Measurements from ENCODE around the gene LMF1.

Gene LMF1

GRCh38 chr16:917591-918061 lies 53.2 kb downstream of the LMF1 start:
- DNase-seq (ENCODE audit: low read depth, low spot score), result no peak
- Histone ChIP-seq H3K9ac (ENCODE audit: insufficient read length, low read depth) (no peak overlapping the region), H3K4me1 (ENCODE audit: insufficient read depth, insufficient read length) (peaks cover 13% of the 10 kb centered on the region), H3K27me3 (ENCODE audit: insufficient read depth, insufficient read length) (no peaks in the 10 kb centered on the region), H3K9me3 (ENCODE audit: insufficient read depth, low read length) (no peaks in the 10 kb centered on the region), H3K4me3 (ENCODE audit: insufficient read length, low read depth) (no peak overlapping the region), H3K36me3 (ENCODE audit: insufficient read depth, insufficient read length, low read length) (no peaks in the 10 kb centered on the region)
- TF ChIP-seq ZNF274 (IDR thresholded peaks at IDR 0.05; ENCODE audit: low read depth, low read length), result no peak

GRCh38 chr16:916035-916799 lies 54.6 kb downstream of the LMF1 start:
- H3K4me3 ChIP-seq (ENCODE audit: insufficient read length, low read depth), result no peak overlapping the region
- DNase-seq (ENCODE audit: low read depth, low spot score), result no peak
- H3K9me3 ChIP-seq (ENCODE audit: insufficient read depth, low read length), result no peaks in the 10 kb centered on the region
- peaks cover 13% of the 10 kb centered on the region for H3K4me1 ChIP-seq (ENCODE audit: insufficient read depth, insufficient read length)
- no peaks in the 10 kb centered on the region for H3K36me3 ChIP-seq (ENCODE audit: insufficient read depth, insufficient read length, low read length)
- H3K27me3 ChIP-seq (ENCODE audit: insufficient read depth, insufficient read length), result no peaks in the 10 kb centered on the region
- TF ChIP-seq YY1 (IDR thresholded peaks at IDR 0.05; ENCODE audit: insufficient read depth, insufficient read length) (no peak), ZNF274 (IDR thresholded peaks at IDR 0.05; ENCODE audit: low read depth, low read length) (no peak), SUZ12 (IDR thresholded peaks at IDR 0.05; ENCODE audit: extremely low read depth, insufficient read depth, insufficient read length) (no peak)
- H3K9ac ChIP-seq (ENCODE audit: insufficient read length, low read depth), result no peak overlapping the region

GRCh38 chr16:915546-915945 lies 55.2 kb downstream of the LMF1 start:
- Histone ChIP-seq H3K9me3 (ENCODE audit: insufficient read depth, low read length) (no peaks in the 10 kb centered on the region), H3K9ac (ENCODE audit: insufficient read length, low read depth) (no peak overlapping the region), H3K36me3 (ENCODE audit: insufficient read depth, insufficient read length, low read length) (no peaks in the 10 kb centered on the region), H3K4me3 (ENCODE audit: insufficient read length, low read depth) (no peak overlapping the region), H3K27me3 (ENCODE audit: insufficient read depth, insufficient read length) (no peaks in the 10 kb centered on the region), H3K4me1 (ENCODE audit: insufficient read depth, insufficient read length) (peaks cover 10% of the 10 kb centered on the region)
- DNase-seq (ENCODE audit: low read depth, low spot score), result no peak
- no peak for TF ChIP-seq SUZ12 (IDR thresholded peaks at IDR 0.05; ENCODE audit: extremely low read depth, insufficient read depth, insufficient read length)
- no peak for TF ChIP-seq YY1 (IDR thresholded peaks at IDR 0.05; ENCODE audit: insufficient read depth, insufficient read length)
- no peak for TF ChIP-seq ZNF274 (IDR thresholded peaks at IDR 0.05; ENCODE audit: low read depth, low read length)

- H3K4me3 ChIP-seq (ENCODE audit: insufficient read length, low read depth), result no peak overlapping the region
- no peak for DNase-seq (ENCODE audit: low read depth, low spot score)
- H3K4me1 ChIP-seq (ENCODE audit: insufficient read depth, insufficient read length), result peaks cover 6% of the 10 kb centered on the region
- H3K9ac ChIP-seq (ENCODE audit: insufficient read length, low read depth), result no peak overlapping the region
- H3K36me3 ChIP-seq (ENCODE audit: insufficient read depth, insufficient read length, low read length), result peaks cover 2% of the 10 kb centered on the region
- H3K27me3 ChIP-seq (ENCODE audit: insufficient read depth, insufficient read length), result no peaks in the 10 kb centered on the region
- H3K9me3 ChIP-seq (ENCODE audit: insufficient read depth, low read length), result no peaks in the 10 kb centered on the region
- TF ChIP-seq ZNF274 (IDR thresholded peaks at IDR 0.05; ENCODE audit: low read depth, low read length), result no peak
- TF ChIP-seq YY1 (IDR thresholded peaks at IDR 0.05; ENCODE audit: insufficient read depth, insufficient read length), result no peak
- TF ChIP-seq SUZ12 (IDR thresholded peaks at IDR 0.05; ENCODE audit: extremely low read depth, insufficient read depth, insufficient read length), result no peak
Observed at GRCh38 chr16:914440-914839, 56.3 kb downstream of the LMF1 start.

DNA sequence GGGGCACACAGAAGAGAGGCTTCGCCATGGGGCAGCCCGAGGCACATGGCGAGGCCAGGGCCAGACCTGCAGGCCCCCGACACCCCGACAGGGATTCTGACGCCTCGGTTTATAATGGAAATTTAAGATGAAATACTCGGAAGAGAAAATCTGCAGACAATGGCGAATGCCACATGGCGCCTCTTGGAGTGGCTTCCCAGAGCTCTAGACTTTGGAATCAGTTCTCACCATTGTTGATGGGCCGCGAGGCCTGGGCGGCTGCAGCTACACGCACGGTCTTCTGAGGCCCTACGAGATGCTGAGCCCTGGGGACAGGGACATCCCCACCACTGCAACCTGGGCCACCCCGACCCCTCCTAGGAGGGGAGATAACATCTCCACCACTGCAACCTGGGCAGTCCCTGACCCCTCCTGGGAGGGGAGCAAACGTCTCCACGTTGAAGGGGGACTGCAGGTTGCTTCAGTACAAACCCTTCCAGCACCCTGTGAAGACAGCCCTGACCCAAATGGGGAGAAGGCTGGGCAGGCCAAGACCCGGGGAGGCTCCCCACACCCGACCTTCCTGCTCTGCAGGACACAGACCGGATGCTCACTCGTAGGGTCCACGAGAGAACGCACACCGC lies 56.9 kb downstream of the LMF1 start:
- Histone ChIP-seq H3K9ac (ENCODE audit: insufficient read length, low read depth) (no peak overlapping the region), H3K9me3 (ENCODE audit: insufficient read depth, low read length) (no peaks in the 10 kb centered on the region), H3K4me1 (ENCODE audit: insufficient read depth, insufficient read length) (peaks cover 5% of the 10 kb centered on the region), H3K4me3 (ENCODE audit: insufficient read length, low read depth) (no peak overlapping the region), H3K36me3 (ENCODE audit: insufficient read depth, insufficient read length, low read length) (peaks cover 7% of the 10 kb centered on the region), H3K27me3 (ENCODE audit: insufficient read depth, insufficient read length) (no peaks in the 10 kb centered on the region)
- DNase-seq (ENCODE audit: low read depth, low spot score), result no peak
- TF ChIP-seq YY1 (IDR thresholded peaks at IDR 0.05; ENCODE audit: insufficient read depth, insufficient read length), result no peak
- TF ChIP-seq ZNF274 (IDR thresholded peaks at IDR 0.05; ENCODE audit: low read depth, low read length), result no peak
- no peak for TF ChIP-seq SUZ12 (IDR thresholded peaks at IDR 0.05; ENCODE audit: extremely low read depth, insufficient read depth, insufficient read length)

DNA sequence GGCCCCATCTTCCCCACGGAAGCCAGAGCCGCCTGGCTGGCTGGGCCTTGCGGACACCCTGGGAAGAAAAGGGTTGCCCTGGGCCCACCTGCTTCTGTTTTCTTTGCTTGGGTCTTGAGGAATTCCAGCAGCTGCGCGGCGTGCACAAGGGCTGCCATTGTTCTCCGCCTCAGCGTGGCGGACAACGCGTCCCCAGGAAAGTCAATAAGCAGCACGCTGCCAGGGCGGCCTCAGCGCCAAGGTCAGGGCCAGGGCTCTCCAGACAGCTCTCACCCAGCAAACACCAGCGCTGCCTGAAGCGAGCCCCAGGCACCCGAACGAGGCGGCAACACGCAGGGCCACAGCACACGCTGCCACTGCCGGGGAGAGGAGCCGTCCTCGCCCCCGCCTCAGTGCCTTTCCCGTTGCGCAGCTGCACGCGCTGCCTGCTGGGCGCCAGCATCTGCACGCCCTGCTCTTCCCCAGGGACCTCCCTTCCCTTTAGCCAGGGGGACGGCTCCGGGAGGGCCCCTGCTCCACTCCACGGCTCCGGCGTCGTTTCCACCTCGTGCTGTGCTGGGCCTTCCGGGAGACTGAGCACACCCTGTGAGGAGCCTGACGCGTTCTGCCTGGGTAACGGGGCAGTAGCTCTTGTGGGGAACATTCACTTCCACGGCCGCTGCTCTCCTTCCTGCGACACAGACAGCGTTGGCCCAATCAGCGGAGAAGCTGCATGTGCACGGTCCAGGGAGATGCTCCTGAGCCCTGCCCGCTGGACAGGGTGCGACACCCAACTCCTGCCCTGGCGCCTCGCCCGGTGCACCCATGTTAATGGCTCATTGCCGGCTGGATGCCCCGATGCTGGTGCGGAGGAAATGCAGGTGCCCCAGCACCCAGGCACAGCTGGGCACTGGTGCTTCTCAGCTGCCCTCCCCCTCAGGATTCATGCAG lies 57.8 kb downstream of the LMF1 start:
- DNase-seq (ENCODE audit: low read depth, low spot score), result no peak
- Histone ChIP-seq H3K4me1 (ENCODE audit: insufficient read depth, insufficient read length) (peaks cover 7% of the 10 kb centered on the region), H3K9me3 (ENCODE audit: insufficient read depth, low read length) (no peaks in the 10 kb centered on the region), H3K4me3 (ENCODE audit: insufficient read length, low read depth) (no peak overlapping the region), H3K36me3 (ENCODE audit: insufficient read depth, insufficient read length, low read length) (peaks cover 7% of the 10 kb centered on the region), H3K27me3 (ENCODE audit: insufficient read depth, insufficient read length) (no peaks in the 10 kb centered on the region), H3K9ac (ENCODE audit: insufficient read length, low read depth) (no peak overlapping the region)
- TF ChIP-seq ZNF274 (IDR thresholded peaks at IDR 0.05; ENCODE audit: low read depth, low read length) (no peak), YY1 (IDR thresholded peaks at IDR 0.05; ENCODE audit: insufficient read depth, insufficient read length) (no peak), SUZ12 (IDR thresholded peaks at IDR 0.05; ENCODE audit: extremely low read depth, insufficient read depth, insufficient read length) (no peak)

DNA sequence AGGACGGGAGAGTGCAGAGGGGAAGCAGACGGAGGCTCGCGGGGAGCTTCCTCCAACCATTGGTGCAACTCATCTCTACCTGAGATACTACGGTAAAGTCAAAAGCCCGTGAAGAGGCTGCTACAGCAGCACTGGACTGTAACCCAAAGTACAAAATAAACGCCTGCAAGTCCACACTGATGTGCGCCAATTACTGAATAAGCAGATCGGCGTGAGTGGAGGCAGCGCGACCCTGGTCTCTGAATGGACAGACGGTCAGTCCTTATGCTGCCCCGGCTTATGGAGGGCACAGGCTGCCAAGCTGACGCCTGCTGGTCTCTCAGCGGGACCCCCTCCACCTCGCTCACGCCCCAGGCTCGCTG lies 58.5 kb downstream of the LMF1 start:
- Histone ChIP-seq H3K9ac (ENCODE audit: insufficient read length, low read depth) (no peak overlapping the region), H3K27me3 (ENCODE audit: insufficient read depth, insufficient read length) (no peaks in the 10 kb centered on the region), H3K36me3 (ENCODE audit: insufficient read depth, insufficient read length, low read length) (peaks cover 9% of the 10 kb centered on the region), H3K9me3 (ENCODE audit: insufficient read depth, low read length) (no peaks in the 10 kb centered on the region), H3K4me1 (ENCODE audit: insufficient read depth, insufficient read length) (peaks cover 7% of the 10 kb centered on the region), H3K4me3 (ENCODE audit: insufficient read length, low read depth) (no peak overlapping the region)
- DNase-seq (ENCODE audit: low read depth, low spot score), result no peak
- TF ChIP-seq YY1 (IDR thresholded peaks at IDR 0.05; ENCODE audit: insufficient read depth, insufficient read length) (no peak), ZNF274 (IDR thresholded peaks at IDR 0.05; ENCODE audit: low read depth, low read length) (no peak), SUZ12 (IDR thresholded peaks at IDR 0.05; ENCODE audit: extremely low read depth, insufficient read depth, insufficient read length) (no peak)
